Testis (tissue), 3 donors: ENCODE results near the gene HBA2. TPM values are rescaled to one million over a fixed set of nuclear protein-coding genes. Genes with fewer than 3 reads are reported as not detected.
A peak's percentile ranks its signal among the peaks of the same experiment; 100 is the strongest.
"Not testable (repeated sequence)": the region's sequence is repeated elsewhere in the genome, so short reads cannot be mapped to it uniquely, and the experiment has no call there.

Experiments used
- DNase-seq: peaks from one replicate; pipeline ENCODE4 v3.0.0-alpha.2; 2019
- H3K27ac ChIP-seq, 2 donors: fragments of 200-600 bp; sonication (generic); one replicate each; pipeline ENCODE4 v1.5.1; 2019
- H3K27me3 ChIP-seq: fragments of 200-600 bp; sonication (generic); one replicate; pipeline ENCODE4 v1.5.1; 2019
- H3K36me3 ChIP-seq: fragments of 200-600 bp; sonication (generic); one replicate; pipeline ENCODE4 v1.5.1; 2017; ENCODE audit warnings: low read depth; ENCODE audit errors: missing control alignments
- H3K4me1 ChIP-seq: fragments of 200-600 bp; sonication (generic); one replicate; pipeline ENCODE4 v1.5.1; 2019
- H3K4me3 ChIP-seq, 2 donors: fragments of 200-600 bp; sonication (generic); one replicate each; pipeline ENCODE4 v1.5.1; 2017 to 2019
- H3K9me3 ChIP-seq: fragments of 200-600 bp; sonication (generic); one replicate; pipeline ENCODE4 v1.5.1; 2017
- POLR2A ChIP-seq: fragments of 450-650 bp; IDR thresholded peaks from one replicate; pipeline ENCODE4 v1.6.1; 2017; ENCODE audit warnings: antibody characterized with exemption, mild to moderate bottlenecking, moderate library complexity
- WGBS, 2 donors: methylation state at CpG; one replicate each; pipeline ENCODE4 v1.1.5; 2018; 5-methylcytosine and 5-hydroxymethylcytosine counted together
- intact Hi-C: fragments of 100-400 bp; cut with DNase I; formaldehyde crosslinking; loops from one replicate; pipeline ENCODE4 v1.15.1; 2023; ENCODE audit warnings: low total_unique reads
- polyA plus RNA-seq: library from polyadenylated mRNA; stranded (reverse); fragments of 350-450 nt; fragmentation: Illumina TruSeq; extraction: RNeasy Lipid Tissue Mini Kit (QIAGEN cat#74804); gene quantifications from one replicate; pipeline ENCODE4 v1.2.3, GENCODE V29; 2014; ENCODE audit warnings: low read depth, low replicate concordance; ENCODE audit not compliant: insufficient read depth
- total RNA-seq, 2 donors: library from RNA; depleted of rRNA; stranded (reverse); fragments of >200 nt; gene quantifications; one replicate each; pipeline ENCODE4 v1.2.3, GENCODE V29; 2016
- TF ChIP-seq, protein P1 (sequence below), 3 experiments: fragments of 450-650 bp in 2 of 3; fragments of 200-600 bp in 1 of 3; sonication (generic) in 1 of 3; IDR thresholded peaks; one replicate each; pipeline ENCODE4 v1.5.1; 2016 to 2019; ENCODE audit warnings: antibody characterized with exemption in 3 of 3, mild to moderate bottlenecking in 2 of 3, moderate library complexity in 1 of 3

Gene HBA2
- total and polyA plus RNA-seq, 3 donors from 2014 or later: 7.1 to 68.9 (median 27.4) TPM

DNA sequence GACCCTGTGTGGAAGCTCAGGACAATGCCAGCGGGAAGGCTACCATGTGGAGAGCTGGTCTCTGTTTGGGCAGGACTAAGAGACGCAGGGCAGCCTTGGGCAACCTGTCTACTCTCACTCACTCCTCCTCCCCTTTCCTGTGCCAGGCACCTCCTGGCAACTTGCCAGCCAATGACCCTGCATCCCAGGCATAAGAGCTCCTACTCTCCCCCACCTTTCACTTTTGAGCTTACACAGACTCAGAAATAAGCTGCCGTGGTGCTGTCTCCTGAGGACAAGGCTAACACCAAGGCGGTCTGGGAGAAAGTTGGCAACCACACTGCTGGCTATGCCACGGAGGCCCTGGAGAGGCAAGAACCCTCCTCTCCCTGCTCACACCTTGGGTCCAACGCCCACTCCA, 4.3 kb upstream of the HBA2 start:
- Histone ChIP-seq H3K27me3 (peaks cover 4% of the 10 kb centered on the region), H3K4me3 (no peak overlapping the region), H3K4me1 (peaks cover 15% of the 10 kb centered on the region), H3K9me3 (no peaks in the 10 kb centered on the region), H3K36me3 (no peaks in the 10 kb centered on the region), H3K27ac (no peak overlapping the region)
- intact Hi-C loops: no loop called here
- 46 to 50% methylated on average over 5 to 6 of the region's 6 CpGs for WGBS, 2 donors
- DNase-seq: no peak
- no peak for TF ChIP-seq POLR2A
- TF ChIP-seq, protein P1, sequence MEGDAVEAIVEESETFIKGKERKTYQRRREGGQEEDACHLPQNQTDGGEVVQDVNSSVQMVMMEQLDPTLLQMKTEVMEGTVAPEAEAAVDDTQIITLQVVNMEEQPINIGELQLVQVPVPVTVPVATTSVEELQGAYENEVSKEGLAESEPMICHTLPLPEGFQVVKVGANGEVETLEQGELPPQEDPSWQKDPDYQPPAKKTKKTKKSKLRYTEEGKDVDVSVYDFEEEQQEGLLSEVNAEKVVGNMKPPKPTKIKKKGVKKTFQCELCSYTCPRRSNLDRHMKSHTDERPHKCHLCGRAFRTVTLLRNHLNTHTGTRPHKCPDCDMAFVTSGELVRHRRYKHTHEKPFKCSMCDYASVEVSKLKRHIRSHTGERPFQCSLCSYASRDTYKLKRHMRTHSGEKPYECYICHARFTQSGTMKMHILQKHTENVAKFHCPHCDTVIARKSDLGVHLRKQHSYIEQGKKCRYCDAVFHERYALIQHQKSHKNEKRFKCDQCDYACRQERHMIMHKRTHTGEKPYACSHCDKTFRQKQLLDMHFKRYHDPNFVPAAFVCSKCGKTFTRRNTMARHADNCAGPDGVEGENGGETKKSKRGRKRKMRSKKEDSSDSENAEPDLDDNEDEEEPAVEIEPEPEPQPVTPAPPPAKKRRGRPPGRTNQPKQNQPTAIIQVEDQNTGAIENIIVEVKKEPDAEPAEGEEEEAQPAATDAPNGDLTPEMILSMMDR (IDR thresholded peaks at IDR 0.05): no peak

- TF ChIP-seq POLR2A: no peak
- TF ChIP-seq, protein P1 (IDR thresholded peaks at IDR 0.05): no peak
- H3K27ac ChIP-seq: no peak overlapping the region
- WGBS, 2 donors: 40 to 56% methylated on average over 2 to 3 of the region's 3 CpGs
- DNase-seq: no peak
- H3K4me3 ChIP-seq: no peak overlapping the region
- H3K4me1 ChIP-seq: peaks cover 15% of the 10 kb centered on the region
- H3K9me3 ChIP-seq: no peaks in the 10 kb centered on the region
- H3K36me3 ChIP-seq: no peaks in the 10 kb centered on the region
- intact Hi-C loops: no loop called here
- peaks cover 4% of the 10 kb centered on the region for H3K27me3 ChIP-seq
These were observed 3.7 kb upstream of the HBA2 start for GRCh38 chr16:169014-169413.

GRCh38 chr16:170088-170507, 2.6 kb upstream of the HBA2 start:
- H3K27ac ChIP-seq, intact Hi-C loops, H3K27me3 ChIP-seq, H3K4me3 ChIP-seq, H3K36me3 ChIP-seq, H3K9me3 ChIP-seq: not testable (repeated sequence)
- DNase-seq: peak; percentile 48
- WGBS, 2 donors: 18 to 29% methylated on average over 5 of the region's 5 CpGs
- H3K4me1 ChIP-seq: peaks cover 14% of the 10 kb centered on the region

DNA sequence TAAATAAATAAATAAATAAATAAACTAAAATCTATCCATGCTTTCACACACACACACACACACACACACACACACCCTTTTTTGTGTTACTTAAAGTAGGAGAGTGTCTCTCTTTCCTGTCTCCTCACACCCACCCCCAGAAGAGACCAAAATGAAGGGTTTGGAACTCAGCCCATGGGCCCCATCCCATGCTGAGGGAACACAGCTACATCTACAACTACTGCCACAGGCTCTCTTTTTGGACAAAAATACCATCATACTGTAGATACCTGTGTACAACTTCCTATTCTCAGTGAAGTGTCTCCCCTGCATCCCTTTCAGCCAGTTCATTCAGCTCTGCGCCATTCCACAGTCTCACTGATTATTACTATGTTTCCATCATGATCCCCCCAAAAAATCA, 1.9 kb upstream of the HBA2 start:
- no peaks in the 10 kb centered on the region for H3K36me3 ChIP-seq
- no peak overlapping the region for H3K27ac ChIP-seq
- no peaks in the 10 kb centered on the region for H3K9me3 ChIP-seq
- no peak for TF ChIP-seq POLR2A
- TF ChIP-seq, protein P1 (IDR thresholded peaks at IDR 0.05): no peak
- H3K4me1 ChIP-seq: peaks cover 7% of the 10 kb centered on the region
- DNase-seq: no peak
- H3K27me3 ChIP-seq: peaks cover 4% of the 10 kb centered on the region
- WGBS, 2 donors: 39 to 92% methylated on average over 1 of the region's 1 CpG
- intact Hi-C loops: no loop called here
- H3K4me3 ChIP-seq: no peak overlapping the region

GRCh38 chr16:173211-173854, 657 bp downstream of the HBA2 start:
- H3K27me3 ChIP-seq, DNase-seq, H3K9me3 ChIP-seq, H3K4me1 ChIP-seq, intact Hi-C loops, H3K36me3 ChIP-seq, H3K4me3 ChIP-seq, H3K27ac ChIP-seq: not testable (repeated sequence)
- 2 to 6% methylated on average over 11 to 27 of the region's 44 CpGs for WGBS, 2 donors

- intact Hi-C loops, H3K4me3 ChIP-seq, H3K36me3 ChIP-seq, H3K27me3 ChIP-seq, H3K4me1 ChIP-seq, H3K9me3 ChIP-seq, H3K27ac ChIP-seq: not testable (repeated sequence)
- 23 to 34% methylated on average over 4 to 9 of the region's 13 CpGs for WGBS, 2 donors
- DNase-seq: peak; percentile 36
These were observed 1.5 kb downstream of the HBA2 start for GRCh38 chr16:173928-174769.
